ENCODE results near the gene GLIPR2. TPM values are rescaled to one million over a fixed set of nuclear protein-coding genes. Genes with fewer than 3 reads are reported as not detected.

GLIPR2 gene
- total RNA-seq, 1 donor: 38.4 TPM

GRCh38 chr9:36110434-36110833, 26.1 kb upstream of the GLIPR2 start:
- Histone ChIP-seq H3K9me3 (ENCODE audit: low read depth, low read length) (no peaks in the 10 kb centered on the region), H3K27me3 (ENCODE audit: insufficient read depth, low read length) (no peaks in the 10 kb centered on the region), H2AFZ (ENCODE audit: low read length) (no peak overlapping the region), H3K4me2 (ENCODE audit: insufficient read depth, low read length) (no peak overlapping the region), H3K79me2 (ENCODE audit: insufficient read depth, low read length) (no peaks in the 10 kb centered on the region), H3K4me1 (ENCODE audit: insufficient read depth, low read length) (no peaks in the 10 kb centered on the region), H3K4me3 (ENCODE audit: insufficient read depth, low read length) (no peak overlapping the region), H4K20me1 (ENCODE audit: insufficient read depth, low read length) (no peaks in the 10 kb centered on the region), H3K36me3 (ENCODE audit: insufficient read depth, low read length) (peaks cover 70% of the 10 kb centered on the region), H3K27ac (ENCODE audit: low read depth, low read length) (no peak overlapping the region)
- peak; percentile 22 for TF ChIP-seq CTCF (IDR thresholded peaks at IDR 0.05; ENCODE audit: extremely low read depth, low read depth, low read length)
- DNase-seq (ENCODE audit: insufficient read length, low spot score, missing footprints): no peak

GRCh38 chr9:36112516-36112915, 24.0 kb upstream of the GLIPR2 start:
- Histone ChIP-seq H3K4me1 (ENCODE audit: insufficient read depth, low read length) (no peaks in the 10 kb centered on the region), H3K9me3 (ENCODE audit: low read depth, low read length) (no peaks in the 10 kb centered on the region), H3K79me2 (ENCODE audit: insufficient read depth, low read length) (no peaks in the 10 kb centered on the region), H3K27ac (ENCODE audit: low read depth, low read length) (no peak overlapping the region), H3K4me2 (ENCODE audit: insufficient read depth, low read length) (no peak overlapping the region), H4K20me1 (ENCODE audit: insufficient read depth, low read length) (no peaks in the 10 kb centered on the region), H3K36me3 (ENCODE audit: insufficient read depth, low read length) (peaks cover 77% of the 10 kb centered on the region), H2AFZ (ENCODE audit: low read length) (no peak overlapping the region), H3K27me3 (ENCODE audit: insufficient read depth, low read length) (no peaks in the 10 kb centered on the region), H3K4me3 (ENCODE audit: insufficient read depth, low read length) (no peak overlapping the region)
- TF ChIP-seq CTCF (IDR thresholded peaks at IDR 0.05; ENCODE audit: extremely low read depth, low read depth, low read length): no peak
- no peak for DNase-seq (ENCODE audit: insufficient read length, low spot score, missing footprints)

GRCh38 chr9:36113999-36114398, 22.5 kb upstream of the GLIPR2 start:
- H3K79me2 ChIP-seq (ENCODE audit: insufficient read depth, low read length): no peaks in the 10 kb centered on the region
- no peaks in the 10 kb centered on the region for H3K9me3 ChIP-seq (ENCODE audit: low read depth, low read length)
- H3K4me2 ChIP-seq (ENCODE audit: insufficient read depth, low read length): no peak overlapping the region
- no peak overlapping the region for H3K4me3 ChIP-seq (ENCODE audit: insufficient read depth, low read length)
- no peak for TF ChIP-seq CTCF (IDR thresholded peaks at IDR 0.05; ENCODE audit: extremely low read depth, low read depth, low read length)
- H2AFZ ChIP-seq (ENCODE audit: low read length): no peak overlapping the region
- H3K27ac ChIP-seq (ENCODE audit: low read depth, low read length): no peak overlapping the region
- H3K27me3 ChIP-seq (ENCODE audit: insufficient read depth, low read length): no peaks in the 10 kb centered on the region
- H4K20me1 ChIP-seq (ENCODE audit: insufficient read depth, low read length): no peaks in the 10 kb centered on the region
- H3K4me1 ChIP-seq (ENCODE audit: insufficient read depth, low read length): no peaks in the 10 kb centered on the region
- DNase-seq (ENCODE audit: insufficient read length, low spot score, missing footprints): no peak
- H3K36me3 ChIP-seq (ENCODE audit: insufficient read depth, low read length): peaks cover 76% of the 10 kb centered on the region

GRCh38 chr9:36116593-36116992, 19.9 kb upstream of the GLIPR2 start:
- Histone ChIP-seq H3K4me1 (ENCODE audit: insufficient read depth, low read length) (no peaks in the 10 kb centered on the region), H3K79me2 (ENCODE audit: insufficient read depth, low read length) (no peaks in the 10 kb centered on the region), H2AFZ (ENCODE audit: low read length) (no peak overlapping the region), H4K20me1 (ENCODE audit: insufficient read depth, low read length) (no peaks in the 10 kb centered on the region), H3K27me3 (ENCODE audit: insufficient read depth, low read length) (no peaks in the 10 kb centered on the region), H3K9me3 (ENCODE audit: low read depth, low read length) (no peaks in the 10 kb centered on the region), H3K4me3 (ENCODE audit: insufficient read depth, low read length) (no peak overlapping the region), H3K27ac (ENCODE audit: low read depth, low read length) (no peak overlapping the region), H3K4me2 (ENCODE audit: insufficient read depth, low read length) (no peak overlapping the region), H3K36me3 (ENCODE audit: insufficient read depth, low read length) (peaks cover 75% of the 10 kb centered on the region)
- DNase-seq (ENCODE audit: insufficient read length, low spot score, missing footprints): no peak
- TF ChIP-seq CTCF (IDR thresholded peaks at IDR 0.05; ENCODE audit: extremely low read depth, low read depth, low read length): no peak
